SK-N-MC (cell line): ENCODE measurements around the gene MESP2.
A peak's percentile ranks its signal among the peaks of the same experiment; 100 is the strongest.

Experiments used
- DNase-seq: peaks from one replicate; pipeline ENCODE4 v3.0.0-alpha.2; 2011; ENCODE audit warnings: low read depth, low spot score
- H3K27ac ChIP-seq: fragments of 200-600 bp; sonication (generic); 2 replicates; pipeline ENCODE4 v1.5.1; 2016; ENCODE audit warnings: mixed run types
- H3K36me3 ChIP-seq: fragments of 200-600 bp; sonication (generic); 2 replicates; pipeline ENCODE4 v1.6.1; 2017; ENCODE audit warnings: antibody characterized with exemption, low read length, mixed read lengths; ENCODE audit not compliant: insufficient read depth
- H3K4me3 ChIP-seq: fragments of 200-600 bp; sonication (generic); 2 replicates; pipeline ENCODE4 v1.5.1; 2016
- H3K9ac ChIP-seq: fragments of 200-600 bp; sonication (generic); 2 replicates; pipeline ENCODE4 v1.8.0; 2017; ENCODE audit warnings: mixed run types, mixed read lengths; ENCODE audit not compliant: insufficient read length
- H3K9me3 ChIP-seq: fragments of 200-600 bp; sonication (generic); 2 replicates; pipeline ENCODE4 v1.6.1; 2017; ENCODE audit warnings: low read depth, mild to moderate bottlenecking, antibody characterized with exemption, low read length, moderate library complexity, mixed read lengths
- EZH2 ChIP-seq: fragments of 200-600 bp; sonication (generic); IDR thresholded peaks from one replicate; pipeline ENCODE4 v1.6.1; 2017; ENCODE audit warnings: antibody characterized with exemption
- FOXP2 ChIP-seq: optimal IDR thresholded peaks from 2 replicates; pipeline ENCODE3; 2011; ENCODE audit warnings: mild to moderate bottlenecking, moderate library complexity; ENCODE audit not compliant: insufficient read depth; ENCODE audit errors: extremely low read length, control extremely low read depth
- POLR2AphosphoS5 ChIP-seq: IDR thresholded peaks from 2 replicates; pipeline ENCODE4 v1.6.1; 2012; ENCODE audit warnings: mild to moderate bottlenecking, low read depth, low read length, borderline replicate concordance

Gene MESP2

GRCh38 chr15:89761929-89762328 lies 14.2 kb upstream of the MESP2 start:
- TF ChIP-seq FOXP2 (no peak), POLR2AphosphoS5 (no peak)
- no peak overlapping the region for H3K4me3 ChIP-seq
- H3K27ac ChIP-seq, result no peak overlapping the region
- no peak overlapping the region for H3K9ac ChIP-seq
- no peak for DNase-seq
- no peaks in the 10 kb centered on the region for H3K9me3 ChIP-seq
- no peaks in the 10 kb centered on the region for H3K36me3 ChIP-seq

GRCh38 chr15:89765694-89766093 lies 10.4 kb upstream of the MESP2 start:
- no peak for DNase-seq
- TF ChIP-seq FOXP2 (no peak), EZH2 (no peak)
- H3K4me3 ChIP-seq, result no peak overlapping the region
- H3K9me3 ChIP-seq, result no peaks in the 10 kb centered on the region
- H3K27ac ChIP-seq, result no peak overlapping the region
- no peaks in the 10 kb centered on the region for H3K36me3 ChIP-seq
- H3K9ac ChIP-seq, result no peak overlapping the region

- H3K9ac ChIP-seq, result no peak overlapping the region
- DNase-seq, result no peak
These were observed 9.5 kb upstream of the MESP2 start for GRCh38 chr15:89766357-89767311.

DNA sequence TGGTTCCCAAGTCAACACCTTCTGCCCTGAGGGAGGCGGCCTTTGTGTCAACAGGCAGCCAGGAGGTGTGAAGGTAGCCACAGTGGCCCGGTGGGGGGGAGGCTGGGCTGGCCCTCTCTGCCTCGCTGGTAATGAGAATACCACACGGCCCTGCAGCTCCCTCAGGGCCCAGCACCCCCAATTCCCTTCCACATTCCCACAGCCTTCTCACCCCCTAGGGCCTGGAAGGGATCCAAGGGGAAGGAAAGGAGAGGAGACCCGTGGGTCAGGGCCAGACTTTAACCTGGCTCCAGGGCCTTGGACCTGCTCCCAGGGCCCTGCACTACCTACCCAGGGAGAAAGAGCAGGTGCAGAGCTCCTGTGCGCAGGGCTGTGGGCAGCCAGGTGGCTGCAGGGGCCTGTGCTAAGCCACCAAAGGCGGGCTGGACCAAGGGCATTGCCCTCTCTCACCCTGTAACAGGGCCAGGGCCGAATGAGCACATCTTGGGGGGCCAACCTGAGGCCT lies 8.7 kb upstream of the MESP2 start:
- Histone ChIP-seq H3K27ac (no peak overlapping the region), H3K9me3 (no peaks in the 10 kb centered on the region), H3K36me3 (no peaks in the 10 kb centered on the region), H3K4me3 (no peak overlapping the region), H3K9ac (no peak overlapping the region)
- TF ChIP-seq FOXP2, result no peak
- no peak for TF ChIP-seq POLR2AphosphoS5
- TF ChIP-seq EZH2, result no peak
- no peak for DNase-seq

More at GRCh38 chr15:89766357-89767311, 9.5 kb upstream of the MESP2 start:
- Histone ChIP-seq H3K27ac (no peak overlapping the region), H3K36me3 (no peaks in the 10 kb centered on the region), H3K9me3 (no peaks in the 10 kb centered on the region), H3K4me3 (no peak overlapping the region)
- TF ChIP-seq FOXP2 (no peak), EZH2 (no peak), POLR2AphosphoS5 (no peak)

- DNase-seq, result no peak
- Histone ChIP-seq H3K27ac (no peak overlapping the region), H3K36me3 (no peaks in the 10 kb centered on the region), H3K9me3 (no peaks in the 10 kb centered on the region), H3K4me3 (no peak overlapping the region), H3K9ac (no peak overlapping the region)
- no peak for TF ChIP-seq EZH2
- no peak for TF ChIP-seq POLR2AphosphoS5
- TF ChIP-seq FOXP2, result no peak
These were observed 8.0 kb upstream of the MESP2 start for GRCh38 chr15:89768071-89768500.

GRCh38 chr15:89769366-89769765 lies 6.8 kb upstream of the MESP2 start:
- H3K27ac ChIP-seq, result no peak overlapping the region
- no peak for DNase-seq
- H3K4me3 ChIP-seq, result no peak overlapping the region
- no peak overlapping the region for H3K9ac ChIP-seq
- TF ChIP-seq FOXP2 (no peak), EZH2 (no peak), POLR2AphosphoS5 (no peak)
- H3K36me3 ChIP-seq, result no peaks in the 10 kb centered on the region
- H3K9me3 ChIP-seq, result no peaks in the 10 kb centered on the region

GRCh38 chr15:89770041-89770440 lies 6.1 kb upstream of the MESP2 start:
- DNase-seq, result no peak
- Histone ChIP-seq H3K36me3 (no peaks in the 10 kb centered on the region), H3K9me3 (no peaks in the 10 kb centered on the region), H3K9ac (no peak overlapping the region), H3K4me3 (no peak overlapping the region), H3K27ac (no peak overlapping the region)
- no peak for TF ChIP-seq EZH2
- TF ChIP-seq POLR2AphosphoS5, result no peak
- no peak for TF ChIP-seq FOXP2

GRCh38 chr15:89772932-89773583 lies 3.1 kb upstream of the MESP2 start:
- H3K9ac ChIP-seq, result no peak overlapping the region
- H3K4me3 ChIP-seq, result no peak overlapping the region
- no peaks in the 10 kb centered on the region for H3K9me3 ChIP-seq
- 0 out of 2 replicates have a peak overlapping the region, but pooled peaks have one; percentile 49 for H3K27ac ChIP-seq
- no peak for DNase-seq
- H3K36me3 ChIP-seq, result no peaks in the 10 kb centered on the region
- no peak for TF ChIP-seq POLR2AphosphoS5
- TF ChIP-seq EZH2, result no peak
- no peak for TF ChIP-seq FOXP2
